ENCODE results near the gene TCP11L2. TPM values are rescaled to one million over a fixed set of nuclear protein-coding genes. Genes with fewer than 3 reads are reported as not detected.

The TCP11L2 gene
- total RNA-seq, 1 donor from 2014 or later, result 1.4 TPM

DNA sequence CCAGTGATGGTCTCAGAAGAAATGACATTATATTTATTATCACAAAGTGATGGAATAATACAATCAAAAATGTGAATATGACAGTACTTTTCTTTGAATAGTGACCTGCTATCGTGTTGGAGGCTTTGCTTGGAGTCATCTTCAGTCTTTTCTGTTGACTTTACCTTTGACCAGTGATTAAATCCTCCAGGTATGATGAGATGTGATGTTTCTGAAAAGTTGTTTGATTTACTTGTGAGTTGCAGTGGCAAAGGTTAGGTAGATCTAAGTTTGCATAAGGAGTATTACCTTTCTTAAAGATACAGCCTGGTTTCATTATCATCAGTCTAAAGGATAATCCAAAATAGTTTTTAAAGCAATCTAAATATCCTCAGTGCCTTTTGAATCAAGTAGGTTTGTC lies 4.6 kb downstream of the TCP11L2 start:
- no peaks in the 10 kb centered on the region for H3K36me3 Mint-ChIP-seq (ENCODE audit: low read depth)
- TF ChIP-seq, protein P1, sequence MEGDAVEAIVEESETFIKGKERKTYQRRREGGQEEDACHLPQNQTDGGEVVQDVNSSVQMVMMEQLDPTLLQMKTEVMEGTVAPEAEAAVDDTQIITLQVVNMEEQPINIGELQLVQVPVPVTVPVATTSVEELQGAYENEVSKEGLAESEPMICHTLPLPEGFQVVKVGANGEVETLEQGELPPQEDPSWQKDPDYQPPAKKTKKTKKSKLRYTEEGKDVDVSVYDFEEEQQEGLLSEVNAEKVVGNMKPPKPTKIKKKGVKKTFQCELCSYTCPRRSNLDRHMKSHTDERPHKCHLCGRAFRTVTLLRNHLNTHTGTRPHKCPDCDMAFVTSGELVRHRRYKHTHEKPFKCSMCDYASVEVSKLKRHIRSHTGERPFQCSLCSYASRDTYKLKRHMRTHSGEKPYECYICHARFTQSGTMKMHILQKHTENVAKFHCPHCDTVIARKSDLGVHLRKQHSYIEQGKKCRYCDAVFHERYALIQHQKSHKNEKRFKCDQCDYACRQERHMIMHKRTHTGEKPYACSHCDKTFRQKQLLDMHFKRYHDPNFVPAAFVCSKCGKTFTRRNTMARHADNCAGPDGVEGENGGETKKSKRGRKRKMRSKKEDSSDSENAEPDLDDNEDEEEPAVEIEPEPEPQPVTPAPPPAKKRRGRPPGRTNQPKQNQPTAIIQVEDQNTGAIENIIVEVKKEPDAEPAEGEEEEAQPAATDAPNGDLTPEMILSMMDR (conservative IDR thresholded peaks at IDR 0.05), result no peak
- DNase-seq (ENCODE audit: low read depth, low spot score), result no peak
- H3K27ac Mint-ChIP-seq (ENCODE audit: unreplicated experiment), result no peak overlapping the region
- H3K4me1 Mint-ChIP-seq, result peaks cover 8% of the 10 kb centered on the region
- no peak overlapping the region for H3K4me3 Mint-ChIP-seq
- peaks cover 19% of the 10 kb centered on the region for H3K27me3 Mint-ChIP-seq (ENCODE audit: low read depth)
- no peaks in the 10 kb centered on the region for H3K9me3 Mint-ChIP-seq

DNA sequence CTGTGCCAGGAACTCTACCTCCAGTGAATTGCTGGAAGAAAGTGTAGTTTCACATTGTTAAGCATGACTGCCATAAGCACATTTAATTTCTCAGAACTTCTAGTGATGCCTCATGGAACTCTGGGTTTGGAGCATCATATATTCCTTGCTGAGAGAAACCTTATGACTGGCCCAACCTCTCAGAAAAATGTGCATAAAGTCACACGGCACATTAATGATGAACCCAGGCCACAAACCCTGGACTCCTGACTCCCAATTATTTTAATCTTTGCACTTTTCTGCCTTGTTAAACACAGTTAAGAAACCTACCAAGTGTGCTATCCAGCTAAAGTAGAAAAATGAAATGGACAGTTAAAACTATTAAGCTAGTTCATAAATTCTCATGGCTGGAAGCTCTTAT lies 5.6 kb downstream of the TCP11L2 start:
- TF ChIP-seq, protein P1 (conservative IDR thresholded peaks at IDR 0.05), result no peak

DNA sequence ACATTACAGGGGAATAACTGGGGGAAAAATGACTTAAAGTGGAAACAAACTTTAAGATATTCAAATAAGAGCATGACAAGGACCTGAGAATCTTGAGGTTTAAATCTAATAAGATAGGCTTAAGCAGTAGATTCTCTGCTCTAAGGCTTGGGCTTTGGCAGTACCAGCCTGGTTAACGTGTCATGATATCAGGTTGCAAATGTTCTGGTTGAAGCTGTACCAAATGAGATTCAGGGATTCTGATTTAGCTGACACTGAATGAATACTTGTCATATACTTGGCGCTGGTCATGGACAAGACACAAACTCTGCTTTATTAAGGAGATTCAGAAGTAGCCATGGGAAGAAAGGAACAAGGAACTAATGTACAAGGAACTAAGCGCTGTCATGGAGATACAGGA lies 6.1 kb downstream of the TCP11L2 start:
- Mint-ChIP-seq H3K4me1 (peaks cover 8% of the 10 kb centered on the region), H3K36me3 (ENCODE audit: low read depth) (no peaks in the 10 kb centered on the region), H3K27ac (ENCODE audit: unreplicated experiment) (no peak overlapping the region), H3K4me3 (no peak overlapping the region), H3K27me3 (ENCODE audit: low read depth) (peaks cover 17% of the 10 kb centered on the region), H3K9me3 (no peaks in the 10 kb centered on the region)
- TF ChIP-seq, protein P1 (conservative IDR thresholded peaks at IDR 0.05), result no peak
- DNase-seq (ENCODE audit: low read depth, low spot score), result no peak

More for the DNA sequence above, 5.6 kb downstream of the TCP11L2 start:
- Mint-ChIP-seq H3K9me3 (no peaks in the 10 kb centered on the region), H3K4me1 (peaks cover 8% of the 10 kb centered on the region), H3K27ac (ENCODE audit: unreplicated experiment) (no peak overlapping the region), H3K36me3 (ENCODE audit: low read depth) (no peaks in the 10 kb centered on the region), H3K4me3 (no peak overlapping the region), H3K27me3 (ENCODE audit: low read depth) (peaks cover 19% of the 10 kb centered on the region)
- no peak for DNase-seq (ENCODE audit: low read depth, low spot score)

DNA sequence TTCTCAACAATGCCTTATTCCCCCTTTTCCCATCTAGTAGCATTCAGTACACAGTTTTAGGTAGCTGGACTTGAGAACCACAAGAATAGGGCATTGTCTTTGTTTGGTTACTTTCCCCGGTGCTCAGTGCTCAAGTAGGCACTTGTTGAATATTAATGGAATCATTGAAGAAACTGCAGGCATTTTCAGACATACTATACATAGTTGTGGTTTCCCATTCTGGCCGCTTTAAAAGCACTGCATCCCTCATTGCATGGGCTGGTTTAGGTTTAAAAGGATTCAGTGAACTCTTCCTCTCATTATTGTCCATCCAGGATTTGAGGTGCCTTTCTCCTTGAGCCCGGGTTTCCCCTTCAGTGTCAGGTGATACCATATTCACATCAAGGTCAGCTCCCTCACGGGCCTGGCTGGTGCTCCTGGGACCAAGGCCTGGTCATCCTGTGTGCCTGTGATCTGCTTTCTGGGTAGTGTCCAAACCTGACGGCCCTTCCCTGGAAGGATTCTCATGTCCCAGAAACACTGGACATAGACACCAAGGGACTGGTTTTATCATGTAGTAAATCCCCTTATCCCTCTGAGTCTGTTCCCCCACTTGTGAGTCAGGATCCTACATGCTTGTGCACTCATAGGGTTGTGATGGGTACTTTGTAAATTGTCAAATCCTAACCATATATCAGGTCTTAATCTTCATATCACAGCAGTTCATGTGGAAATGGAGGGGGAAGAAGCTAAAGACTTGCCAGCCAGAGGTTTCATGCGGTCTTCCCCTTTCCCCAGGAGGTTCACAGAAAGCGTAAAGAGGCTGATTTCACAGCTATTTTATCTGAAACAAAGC lies 7.4 kb downstream of the TCP11L2 start:
- peaks cover 6% of the 10 kb centered on the region for H3K4me1 Mint-ChIP-seq
- H3K27me3 Mint-ChIP-seq (ENCODE audit: low read depth), result peaks cover 11% of the 10 kb centered on the region
- no peak overlapping the region for H3K4me3 Mint-ChIP-seq
- DNase-seq (ENCODE audit: low read depth, low spot score), result no peak
- TF ChIP-seq, protein P1 (conservative IDR thresholded peaks at IDR 0.05), result no peak
- no peaks in the 10 kb centered on the region for H3K9me3 Mint-ChIP-seq
- no peak overlapping the region for H3K27ac Mint-ChIP-seq (ENCODE audit: unreplicated experiment)
- H3K36me3 Mint-ChIP-seq (ENCODE audit: low read depth), result no peaks in the 10 kb centered on the region

DNA sequence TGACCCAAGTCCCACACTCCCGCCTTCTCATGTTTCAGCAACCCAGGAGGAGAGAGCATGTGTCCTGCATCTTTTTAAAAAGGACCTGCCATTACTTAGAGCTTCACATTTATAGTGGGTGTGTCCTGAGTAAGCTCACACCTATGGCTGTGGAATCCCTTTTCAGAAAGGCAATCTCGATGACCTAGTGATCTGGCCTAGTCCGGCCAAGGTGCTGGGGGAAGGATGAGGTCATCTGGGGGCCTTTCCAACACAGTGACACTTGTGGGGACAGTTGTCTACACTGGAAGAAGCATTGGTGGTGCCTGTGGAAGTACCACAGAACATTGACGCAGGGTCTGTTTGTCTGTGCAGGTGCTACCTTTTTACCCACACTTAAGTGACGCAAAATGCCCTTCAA lies 8.2 kb downstream of the TCP11L2 start:
- H3K4me1 Mint-ChIP-seq, result peaks cover 6% of the 10 kb centered on the region
- no peak for DNase-seq (ENCODE audit: low read depth, low spot score)
- H3K27me3 Mint-ChIP-seq (ENCODE audit: low read depth), result peaks cover 5% of the 10 kb centered on the region
- no peak overlapping the region for H3K4me3 Mint-ChIP-seq
- H3K9me3 Mint-ChIP-seq, result no peaks in the 10 kb centered on the region
- H3K36me3 Mint-ChIP-seq (ENCODE audit: low read depth), result no peaks in the 10 kb centered on the region
- no peak overlapping the region for H3K27ac Mint-ChIP-seq (ENCODE audit: unreplicated experiment)
- TF ChIP-seq, protein P1 (conservative IDR thresholded peaks at IDR 0.05), result no peak
